ENCODE results near the gene DOCK3. TPM values are rescaled to one million over a fixed set of nuclear protein-coding genes. Genes with fewer than 3 reads are reported as not detected.

Gene DOCK3
- total and polyA plus RNA-seq, 2 donors (not counting 3 experiments of a cell fraction or from before 2014, with no cell fraction given) = 0.08 to 0.13 TPM

- ChIA-PET CTCF (no interaction called here), POLR2A (no interaction called here)
- no TSS peak for BruUV-seq (replicated peaks)
- FAIRE-seq = no peak
- no peak for DNase-seq (ENCODE audit: low read depth, low spot score)
- Histone ChIP-seq H3K9me3 (replicated peaks; ENCODE audit: control insufficient read depth, insufficient read depth, low read length) (no peaks in the 10 kb centered on the region), H3K4me3 (replicated peaks in 1 of 3; ENCODE audit: insufficient read depth in 1 of 3, low read depth in 1 of 3, low read length in 3 of 3) (no peak overlapping the region), H4K20me1 (replicated peaks; ENCODE audit: control insufficient read depth, extremely low read depth, insufficient read depth, low read length) (no peaks in the 10 kb centered on the region), H3K9ac (replicated peaks; ENCODE audit: extremely low read depth, insufficient read depth, low read length) (no peak overlapping the region), H3K36me3 (ENCODE audit: control insufficient read depth in 2 of 2, extremely low read depth in 1 of 2, insufficient read depth in 2 of 2, low read length in 2 of 2) (no peaks in the 10 kb centered on the region), H2AFZ (ENCODE audit: low read depth, low read length) (no peak overlapping the region), H3K79me2 (ENCODE audit: control insufficient read depth, insufficient read depth, low read length) (no peaks in the 10 kb centered on the region), H3K4me1 (ENCODE audit: control insufficient read depth, extremely low read depth, insufficient read depth, low read length) (no peaks in the 10 kb centered on the region), H3K27me3 (ENCODE audit: control insufficient read depth in 2 of 2, insufficient read depth in 2 of 2, low read length in 2 of 2) (no peaks in the 10 kb centered on the region), H3K27ac (ENCODE audit: insufficient read depth, low read depth, low read length) (no peak overlapping the region), H3K9me1 (replicated peaks; ENCODE audit: control insufficient read depth, extremely low read depth, insufficient read depth, low read length) (no peaks in the 10 kb centered on the region), H3K4me2 (ENCODE audit: insufficient read depth, low read length) (no peak overlapping the region)
- no peak for TF ChIP-seq FOS (IDR thresholded peaks at IDR 0.05; ENCODE audit: borderline replicate concordance, insufficient read depth, low read length)
- TF ChIP-seq POLR2A (IDR thresholded peaks at IDR 0.05; ENCODE audit: low read depth, low read length) = no peak
- no peak for TF ChIP-seq GATA2 (IDR thresholded peaks at IDR 0.05; ENCODE audit: insufficient read depth, insufficient read length, low read depth, low read length)
- TF ChIP-seq, protein P1, sequence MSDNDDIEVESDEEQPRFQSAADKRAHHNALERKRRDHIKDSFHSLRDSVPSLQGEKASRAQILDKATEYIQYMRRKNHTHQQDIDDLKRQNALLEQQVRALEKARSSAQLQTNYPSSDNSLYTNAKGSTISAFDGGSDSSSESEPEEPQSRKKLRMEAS (IDR thresholded peaks at IDR 0.05; ENCODE audit: insufficient read depth, insufficient read length) = no peak
- TF ChIP-seq EZH2 (IDR thresholded peaks at IDR 0.05; ENCODE audit: borderline replicate concordance, low read depth, low read length, severe bottlenecking) = no peak
- intact Hi-C loops (cut with micrococcal nuclease) = no loop called here
- dilution Hi-C loops (cut with MboI; ENCODE audit: extremely low pct_ligation_motif_present, low sequenced_read_pairs) = no loop called here
These were observed 400.6 kb downstream of the DOCK3 start for GRCh38 chr3:51075221-51075775.

DNA sequence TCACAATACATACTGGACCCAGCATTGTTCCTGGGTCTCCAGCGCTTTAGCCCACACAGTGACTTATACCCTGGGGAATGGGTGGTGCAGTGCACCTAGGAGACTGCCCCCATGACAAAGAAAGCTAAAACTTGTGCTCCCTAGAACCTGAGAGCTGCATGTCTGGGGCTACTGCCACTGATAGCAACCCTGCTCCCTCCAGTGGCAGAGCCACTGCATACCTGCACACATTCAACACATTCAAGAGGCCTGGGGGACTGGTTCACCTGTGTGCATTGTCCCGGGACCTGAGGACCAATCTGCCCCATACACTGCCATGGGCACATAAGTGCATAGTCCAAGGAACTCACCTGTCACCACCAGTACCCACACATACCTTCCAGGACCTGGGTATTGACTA, 407.6 kb downstream of the DOCK3 start:
- Histone ChIP-seq H3K36me3 (ENCODE audit: control insufficient read depth in 2 of 2, extremely low read depth in 1 of 2, insufficient read depth in 2 of 2, low read length in 2 of 2) (no peaks in the 10 kb centered on the region), H3K9me1 (replicated peaks; ENCODE audit: control insufficient read depth, extremely low read depth, insufficient read depth, low read length) (no peaks in the 10 kb centered on the region), H3K4me2 (ENCODE audit: insufficient read depth, low read length) (no peak overlapping the region), H3K4me3 (replicated peaks in 1 of 3; ENCODE audit: insufficient read depth in 1 of 3, low read depth in 1 of 3, low read length in 3 of 3) (no peak overlapping the region), H4K20me1 (replicated peaks; ENCODE audit: control insufficient read depth, extremely low read depth, insufficient read depth, low read length) (no peaks in the 10 kb centered on the region), H2AFZ (ENCODE audit: low read depth, low read length) (no peak overlapping the region), H3K27ac (ENCODE audit: insufficient read depth, low read depth, low read length) (no peak overlapping the region), H3K9ac (replicated peaks; ENCODE audit: extremely low read depth, insufficient read depth, low read length) (no peak overlapping the region), H3K27me3 (ENCODE audit: control insufficient read depth in 2 of 2, insufficient read depth in 2 of 2, low read length in 2 of 2) (no peaks in the 10 kb centered on the region), H3K9me3 (replicated peaks; ENCODE audit: control insufficient read depth, insufficient read depth, low read length) (peaks cover 3% of the 10 kb centered on the region), H3K79me2 (ENCODE audit: control insufficient read depth, insufficient read depth, low read length) (no peaks in the 10 kb centered on the region), H3K4me1 (ENCODE audit: control insufficient read depth, extremely low read depth, insufficient read depth, low read length) (no peaks in the 10 kb centered on the region)
- CTCF ChIA-PET = no interaction called here
- POLR2A ChIA-PET = no interaction called here
- no peak for DNase-seq (ENCODE audit: low read depth, low spot score)
- intact Hi-C loops (cut with micrococcal nuclease) = no loop called here
- dilution Hi-C loops (cut with MboI; ENCODE audit: extremely low pct_ligation_motif_present, low sequenced_read_pairs) = no loop called here
- TF ChIP-seq POLR2A (IDR thresholded peaks at IDR 0.05; ENCODE audit: low read depth, low read length) = no peak
- no peak for TF ChIP-seq CTCF (IDR thresholded peaks at IDR 0.05; ENCODE audit: extremely low read depth in 1 of 2, insufficient read depth in 1 of 2, low read depth in 1 of 2, low read length in 2 of 2)
- TF ChIP-seq, protein P1 (IDR thresholded peaks at IDR 0.05; ENCODE audit: insufficient read depth, insufficient read length) = no peak
- no TSS peak for BruUV-seq (replicated peaks)
- FAIRE-seq = no peak

Measured in endothelial cell of umbilical vein (primary cell).